ENCODE measurements around the gene PCDHGA12.

The PCDHGA12 gene

GRCh38 chr5:141434006-141434405, 3.7 kb downstream of the PCDHGA12 start:
- FAIRE-seq = no peak

GRCh38 chr5:141437221-141437620, 6.9 kb downstream of the PCDHGA12 start:
- DNase-seq (ENCODE audit: extremely low spot score, insufficient read length, low read depth) (no peak), FAIRE-seq (no peak)

More at GRCh38 chr5:141434006-141434405, 3.7 kb downstream of the PCDHGA12 start:
- no peak for DNase-seq (ENCODE audit: extremely low spot score, insufficient read length, low read depth)

- DNase-seq (ENCODE audit: extremely low spot score, insufficient read length, low read depth) (no peak), FAIRE-seq (no peak)
These were observed 9.3 kb downstream of the PCDHGA12 start for GRCh38 chr5:141439411-141440141.

GRCh38 chr5:141440341-141440740, 10.0 kb downstream of the PCDHGA12 start:
- FAIRE-seq = no peak

GRCh38 chr5:141441571-141442170, 11.4 kb downstream of the PCDHGA12 start:
- FAIRE-seq (no peak), DNase-seq (ENCODE audit: extremely low spot score, insufficient read length, low read depth) (no peak)

More at GRCh38 chr5:141440341-141440740, 10.0 kb downstream of the PCDHGA12 start:
- DNase-seq (ENCODE audit: extremely low spot score, insufficient read length, low read depth) = no peak

- no peak for DNase-seq (ENCODE audit: extremely low spot score, insufficient read length, low read depth)
- no peak for FAIRE-seq
These were observed 35.0 kb downstream of the PCDHGA12 start for GRCh38 chr5:141465351-141465750.

- FAIRE-seq (peak; percentile 82), DNase-seq (ENCODE audit: extremely low spot score, insufficient read length, low read depth) (peak; percentile 67)
These were observed 45.4 kb downstream of the PCDHGA12 start, which contains the start of gene PCDHGC3 for GRCh38 chr5:141475625-141476131. Gene PCDHGC3, plus strand, starts transcription at chr5:141475966. Its CDS starts 151 bp downstream, at chr5:141476117.

- no peak for DNase-seq (ENCODE audit: extremely low spot score, insufficient read length, low read depth)
- peak; percentile 48 for FAIRE-seq
These were observed 46.0 kb downstream of the PCDHGA12 start for GRCh38 chr5:141476132-141476911.

- DNase-seq (ENCODE audit: extremely low spot score, insufficient read length, low read depth) (no peak), FAIRE-seq (no peak)
These were observed 46.8 kb downstream of the PCDHGA12 start for GRCh38 chr5:141477044-141477575.

- no peak for FAIRE-seq
- DNase-seq (ENCODE audit: extremely low spot score, insufficient read length, low read depth) = no peak
These were observed 47.5 kb downstream of the PCDHGA12 start for GRCh38 chr5:141477815-141478214.

GRCh38 chr5:141478321-141478945, 48.1 kb downstream of the PCDHGA12 start:
- no peak for DNase-seq (ENCODE audit: extremely low spot score, insufficient read length, low read depth)
- FAIRE-seq = no peak

GRCh38 chr5:141479776-141480175, 49.5 kb downstream of the PCDHGA12 start:
- FAIRE-seq (no peak), DNase-seq (ENCODE audit: extremely low spot score, insufficient read length, low read depth) (no peak)
